ENCODE results near the gene DOCK10. TPM values are rescaled to one million over a fixed set of nuclear protein-coding genes. Genes with fewer than 3 reads are reported as not detected.

The DOCK10 gene
- total and polyA plus RNA-seq, 2 experiments from 2014 or later: 1.1 to 3.2 TPM

DNA sequence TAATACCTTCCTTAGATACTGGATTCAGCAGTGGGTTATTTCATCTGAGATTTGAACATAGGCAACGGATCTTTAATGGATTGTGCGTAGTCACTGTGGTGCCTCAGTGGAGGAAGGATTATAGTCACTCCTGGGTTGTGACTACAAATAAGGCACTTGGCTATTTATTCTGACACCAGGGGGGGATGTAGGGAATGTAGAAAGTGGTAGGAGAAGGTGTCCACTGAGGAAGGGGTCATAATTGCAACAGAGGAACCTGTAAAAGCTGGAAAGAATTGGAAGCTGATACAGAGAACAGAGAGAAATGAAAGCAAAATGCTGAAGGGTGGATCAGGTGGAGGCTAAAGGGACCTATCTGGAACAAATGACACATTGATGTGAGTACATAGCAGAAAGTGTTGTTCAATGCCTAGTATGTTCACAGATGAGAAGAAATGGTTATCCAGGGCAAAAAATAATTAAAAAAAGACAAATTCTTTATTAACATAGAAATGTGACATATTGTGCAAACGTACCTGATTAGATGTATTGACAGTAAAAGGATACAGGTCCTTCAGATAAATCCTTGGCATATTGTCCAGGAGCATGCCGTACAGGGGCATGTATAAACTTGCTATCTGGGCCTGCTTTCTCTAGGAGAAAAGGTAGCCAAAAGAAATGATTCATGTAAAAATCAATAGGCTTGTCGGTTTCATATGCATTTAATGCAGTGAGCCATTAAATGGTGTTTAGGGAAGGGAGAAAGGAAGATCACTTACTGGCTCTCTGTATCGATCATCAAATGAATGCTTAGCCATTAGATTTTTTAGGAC is 234.9 kb downstream of the DOCK10 start:
- DNase-seq (ENCODE audit: low spot score): no peak
- no peak for TF ChIP-seq EZH2 (IDR thresholded peaks at IDR 0.05; ENCODE audit: borderline replicate concordance)
- TF ChIP-seq, protein P1, sequence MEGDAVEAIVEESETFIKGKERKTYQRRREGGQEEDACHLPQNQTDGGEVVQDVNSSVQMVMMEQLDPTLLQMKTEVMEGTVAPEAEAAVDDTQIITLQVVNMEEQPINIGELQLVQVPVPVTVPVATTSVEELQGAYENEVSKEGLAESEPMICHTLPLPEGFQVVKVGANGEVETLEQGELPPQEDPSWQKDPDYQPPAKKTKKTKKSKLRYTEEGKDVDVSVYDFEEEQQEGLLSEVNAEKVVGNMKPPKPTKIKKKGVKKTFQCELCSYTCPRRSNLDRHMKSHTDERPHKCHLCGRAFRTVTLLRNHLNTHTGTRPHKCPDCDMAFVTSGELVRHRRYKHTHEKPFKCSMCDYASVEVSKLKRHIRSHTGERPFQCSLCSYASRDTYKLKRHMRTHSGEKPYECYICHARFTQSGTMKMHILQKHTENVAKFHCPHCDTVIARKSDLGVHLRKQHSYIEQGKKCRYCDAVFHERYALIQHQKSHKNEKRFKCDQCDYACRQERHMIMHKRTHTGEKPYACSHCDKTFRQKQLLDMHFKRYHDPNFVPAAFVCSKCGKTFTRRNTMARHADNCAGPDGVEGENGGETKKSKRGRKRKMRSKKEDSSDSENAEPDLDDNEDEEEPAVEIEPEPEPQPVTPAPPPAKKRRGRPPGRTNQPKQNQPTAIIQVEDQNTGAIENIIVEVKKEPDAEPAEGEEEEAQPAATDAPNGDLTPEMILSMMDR (IDR thresholded peaks at IDR 0.05; ENCODE audit: poor library complexity): no peak
- TF ChIP-seq EZH2phosphoT487 (IDR thresholded peaks at IDR 0.05; ENCODE audit: low read depth, severe bottlenecking, unreplicated experiment): no peak
- no peaks in the 10 kb centered on the region for H3K4me1 ChIP-seq (ENCODE audit: insufficient read depth)
- no peak overlapping the region for H3K4me2 ChIP-seq
- H2AFZ ChIP-seq: no peak overlapping the region
- no peak overlapping the region for H3K4me3 ChIP-seq
- H3K36me3 ChIP-seq (replicated peaks; ENCODE audit: insufficient read depth, low read depth): no peaks in the 10 kb centered on the region
- no peaks in the 10 kb centered on the region for H3K9me3 ChIP-seq (ENCODE audit: low read depth)
- H3K79me2 ChIP-seq: no peaks in the 10 kb centered on the region
- no peaks in the 10 kb centered on the region for H4K20me1 ChIP-seq (ENCODE audit: insufficient read depth, poor library complexity, severe bottlenecking)
- 81% methylated on average over 6 of the region's 6 CpGs for WGBS (ENCODE audit: low lambda C conversion rate, missing lambda C conversion rate)
- H3K27me3 ChIP-seq: no peaks in the 10 kb centered on the region
- H3K9me2 ChIP-seq (replicated peaks; ENCODE audit: insufficient read depth): no peaks in the 10 kb centered on the region
- no peak overlapping the region for H3K27ac ChIP-seq

DNA sequence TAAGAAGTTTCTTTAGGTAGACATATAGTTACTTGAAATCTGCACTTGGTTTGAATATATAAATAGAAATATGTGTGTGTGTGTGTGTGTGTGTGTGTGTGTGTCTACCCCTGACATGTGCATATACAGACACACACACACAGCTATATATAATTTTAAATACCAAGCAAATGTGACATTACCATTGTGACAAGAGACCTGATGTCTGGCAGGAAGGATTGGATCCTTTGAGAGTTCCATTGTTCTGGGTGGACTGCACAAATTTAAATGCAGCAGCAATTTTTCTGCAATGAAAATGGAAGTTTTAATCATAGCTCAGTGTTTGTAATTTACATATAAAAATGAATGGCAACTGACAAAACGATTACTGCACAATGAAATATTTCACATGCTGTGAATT is 238.3 kb downstream of the DOCK10 start:
- H3K27me3 ChIP-seq: no peaks in the 10 kb centered on the region
- 93% methylated on average over 1 of the region's 1 CpG for WGBS (ENCODE audit: low lambda C conversion rate, missing lambda C conversion rate)
- no peak overlapping the region for H3K4me3 ChIP-seq
- H3K4me2 ChIP-seq: no peak overlapping the region
- H3K9me3 ChIP-seq (ENCODE audit: low read depth): no peaks in the 10 kb centered on the region
- H4K20me1 ChIP-seq (ENCODE audit: insufficient read depth, poor library complexity, severe bottlenecking): no peaks in the 10 kb centered on the region
- TF ChIP-seq EZH2 (IDR thresholded peaks at IDR 0.05; ENCODE audit: borderline replicate concordance): no peak
- no peak for TF ChIP-seq EZH2phosphoT487 (IDR thresholded peaks at IDR 0.05; ENCODE audit: low read depth, severe bottlenecking, unreplicated experiment)
- TF ChIP-seq, protein P1 (IDR thresholded peaks at IDR 0.05; ENCODE audit: poor library complexity): no peak
- no peaks in the 10 kb centered on the region for H3K79me2 ChIP-seq
- no peaks in the 10 kb centered on the region for H3K9me2 ChIP-seq (replicated peaks; ENCODE audit: insufficient read depth)
- H3K4me1 ChIP-seq (ENCODE audit: insufficient read depth): no peaks in the 10 kb centered on the region
- DNase-seq (ENCODE audit: low spot score): no peak
- no peak overlapping the region for H2AFZ ChIP-seq
- H3K27ac ChIP-seq: no peak overlapping the region
- H3K36me3 ChIP-seq (replicated peaks; ENCODE audit: insufficient read depth, low read depth): no peaks in the 10 kb centered on the region

DNA sequence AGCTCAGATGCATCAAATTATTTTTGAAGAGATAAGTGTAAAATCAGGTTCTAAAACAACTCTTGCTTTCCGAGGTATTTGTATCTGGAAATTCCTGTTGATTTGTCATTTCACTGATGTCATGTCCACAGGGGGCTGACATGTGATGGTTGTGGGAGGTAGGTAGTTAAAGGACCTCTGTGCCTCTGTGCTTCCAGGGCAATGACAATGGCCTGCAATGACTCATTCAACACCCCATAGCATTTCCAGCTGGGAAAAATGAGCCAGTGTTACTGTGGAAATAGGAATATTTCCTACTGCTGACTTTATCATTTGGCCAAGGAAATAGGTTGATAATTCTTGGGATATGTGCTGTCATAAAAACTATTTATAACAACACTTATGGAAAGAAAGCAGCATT is 239.9 kb downstream of the DOCK10 start:
- H4K20me1 ChIP-seq (ENCODE audit: insufficient read depth, poor library complexity, severe bottlenecking): no peaks in the 10 kb centered on the region
- no peaks in the 10 kb centered on the region for H3K79me2 ChIP-seq
- H3K4me3 ChIP-seq: no peak overlapping the region
- no peaks in the 10 kb centered on the region for H3K27me3 ChIP-seq
- no peak overlapping the region for H2AFZ ChIP-seq
- no peaks in the 10 kb centered on the region for H3K4me1 ChIP-seq (ENCODE audit: insufficient read depth)
- H3K4me2 ChIP-seq: no peak overlapping the region
- DNase-seq (ENCODE audit: low spot score): no peak
- no peak overlapping the region for H3K27ac ChIP-seq
- WGBS (ENCODE audit: low lambda C conversion rate, missing lambda C conversion rate): 62% methylated on average over 1 of the region's 1 CpG
- no peaks in the 10 kb centered on the region for H3K36me3 ChIP-seq (replicated peaks; ENCODE audit: insufficient read depth, low read depth)
- TF ChIP-seq EZH2phosphoT487 (IDR thresholded peaks at IDR 0.05; ENCODE audit: low read depth, severe bottlenecking, unreplicated experiment): no peak
- no peak for TF ChIP-seq EZH2 (IDR thresholded peaks at IDR 0.05; ENCODE audit: borderline replicate concordance)
- TF ChIP-seq, protein P1 (IDR thresholded peaks at IDR 0.05; ENCODE audit: poor library complexity): no peak
- no peaks in the 10 kb centered on the region for H3K9me2 ChIP-seq (replicated peaks; ENCODE audit: insufficient read depth)
- no peaks in the 10 kb centered on the region for H3K9me3 ChIP-seq (ENCODE audit: low read depth)
